GM12878 (cell line): Measurements from ENCODE around the gene FGFR2. TPM values are rescaled to one million over a fixed set of nuclear protein-coding genes. Genes with fewer than 3 reads are reported as not detected.

Source experiments
- ATAC-seq: fragments of 200-7000 bp; cut with Tn5 transposase; 3 replicates; pipeline ENCODE4 v1.9.1; 2020; ENCODE audit warnings: mild to moderate bottlenecking, moderate library complexity
- BruUV-seq: library from RNA; stranded (reverse); fragments of 400-500 nt; replicated peaks from 2 replicates; lab custom pipeline; 2021; lab: Mats Ljungman, UMichigan
- CTCF ChIA-PET: fragments of 300-600 bp; sonication (Branson Sonifier 250); formaldehyde crosslinking; extraction: SDS; loops from one replicate; lab custom pipeline; 2021; ENCODE audit warnings: inconsistent platforms; lab: Yijun Ruan, JAX
- POLR2A ChIA-PET: fragments of 350-600 bp; formaldehyde crosslinking; extraction: SDS; loops from one replicate; lab custom pipeline; 2021; ENCODE audit warnings: inconsistent platforms; lab: Charles Lee
- RAD21 ChIA-PET: fragments of 300-600 bp; sonication (Branson Sonifier 250); formaldehyde crosslinking; loops from one replicate; lab custom pipeline; 2023; ENCODE audit warnings: antibody characterized with exemption; ENCODE audit not compliant: unreplicated experiment; lab: Charles Lee
- SMC1A ChIA-PET: fragments of 300-600 bp; sonication (Branson Sonifier 250); formaldehyde crosslinking; loops from one replicate; lab custom pipeline; 2023; ENCODE audit not compliant: unreplicated experiment, uncharacterized antibody; lab: Charles Lee
- DNase-seq: peaks from one replicate; pipeline ENCODE4 v3.0.0-alpha.2; 2011; ENCODE audit warnings: low read depth, low spot score
- FAIRE-seq: peaks from 3 replicates; lab custom pipeline; 2011; peaks lifted over from hg19 to GRCh38; lab: Jason Lieb, UNC
- H2AFZ ChIP-seq: 2 replicates; pipeline ENCODE4 v1.6.0; 2011; ENCODE audit warnings: low read depth, low read length, control low read depth; ENCODE audit not compliant: control insufficient read depth
- H3K27ac ChIP-seq: 2 replicates; pipeline ENCODE4 v1.5.1; 2011; ENCODE audit warnings: control low read depth; ENCODE audit not compliant: control insufficient read depth, insufficient read depth
- H3K27me3 ChIP-seq, 2 experiments: replicated peaks in 1 of 2; 2 replicates each; pipeline versions ENCODE4 v1.6.0 to v1.6.1; 2011; ENCODE audit warnings: low read length in 1 of 2; ENCODE audit not compliant: control insufficient read depth in 2 of 2, insufficient read depth in 2 of 2
- H3K36me3 ChIP-seq, 2 experiments: 2 replicates each; pipeline ENCODE4 v1.5.1; 2011; ENCODE audit warnings: low read length in 1 of 2; ENCODE audit not compliant: control insufficient read depth in 2 of 2, insufficient read depth in 2 of 2
- H3K4me1 ChIP-seq: 2 replicates; pipeline ENCODE4 v1.6.1; 2011; ENCODE audit warnings: mild to moderate bottlenecking, low read length, moderate library complexity, mixed read lengths; ENCODE audit not compliant: control insufficient read depth, insufficient read depth
- H3K4me2 ChIP-seq: 2 replicates; pipeline ENCODE4 v1.6.0; 2011; ENCODE audit warnings: control low read depth; ENCODE audit not compliant: control insufficient read depth, insufficient read depth
- H3K4me3 ChIP-seq: fragments of 200-600 bp; sonication (generic); 2 replicates; pipeline ENCODE4 v1.5.1; 2016
- H3K79me2 ChIP-seq: 2 replicates; pipeline ENCODE4 v1.6.0; 2011; ENCODE audit warnings: low read length; ENCODE audit not compliant: control insufficient read depth, insufficient read depth
- H3K9ac ChIP-seq: 2 replicates; pipeline ENCODE4 v1.8.0; 2011; ENCODE audit warnings: low read length, control low read depth, mixed read lengths; ENCODE audit not compliant: control insufficient read depth, insufficient read depth
- H3K9me3 ChIP-seq: replicated peaks from 3 replicates; pipeline ENCODE4 v1.5.1; 2011; ENCODE audit warnings: mild to moderate bottlenecking, low read length; ENCODE audit not compliant: control insufficient read depth, insufficient read depth
- H4K20me1 ChIP-seq: 2 replicates; pipeline ENCODE4 v1.6.0; 2011; ENCODE audit not compliant: control insufficient read depth, insufficient read depth
- HDAC6 ChIP-seq: fragments of 200-600 bp; sonication (generic); IDR thresholded peaks from one replicate; pipeline ENCODE4 v1.8.0; 2017; ENCODE audit warnings: antibody characterized with exemption; ENCODE audit not compliant: unreplicated experiment
- IRF3 ChIP-seq: fragments of 450-650 bp; IDR thresholded peaks from 2 replicates; pipeline ENCODE4 v1.6.1; 2014; ENCODE audit warnings: mild to moderate bottlenecking
- NFXL1 ChIP-seq: fragments of 450-650 bp; IDR thresholded peaks from 2 replicates; pipeline ENCODE4 v1.6.1; 2017; ENCODE audit warnings: antibody characterized with exemption, mild to moderate bottlenecking, borderline replicate concordance
- SMAD1 ChIP-seq: fragments of 450-650 bp; IDR thresholded peaks from 2 replicates; pipeline ENCODE4 v1.6.1; 2018; ENCODE audit warnings: mild to moderate bottlenecking, low read depth; ENCODE audit not compliant: partially characterized antibody
- SREBF2 ChIP-seq: IDR thresholded peaks from 2 replicates; pipeline ENCODE4 v1.6.1; 2012; ENCODE audit warnings: mild to moderate bottlenecking, low read length
- WRNIP1 ChIP-seq: IDR thresholded peaks from 2 replicates; pipeline ENCODE4 v1.6.1; 2011; ENCODE audit warnings: low read depth, low read length, improper control_type of control experiment, borderline replicate concordance
- ZZZ3 ChIP-seq: IDR thresholded peaks from 2 replicates; pipeline ENCODE4 v1.6.1; 2011; ENCODE audit warnings: low read depth; ENCODE audit not compliant: control insufficient read depth, insufficient read length
- WGBS: methylation state at CpG from one replicate; pipeline ENCODE4 v1.1.6; 2016; ENCODE audit warnings: low lambda C conversion rate; ENCODE audit not compliant: insufficient replicate concordance, insufficient coverage; ENCODE audit errors: missing lambda C conversion rate; 5-methylcytosine and 5-hydroxymethylcytosine counted together
- in situ Hi-C: fragments of 300-500 bp; cut with MboI; formaldehyde crosslinking; loops from 9 replicates; pipeline ENCODE4 v1.14.3; 2018; ENCODE audit warnings: mixed read lengths
- intact Hi-C: fragments of 100-400 bp; cut with micrococcal nuclease; formaldehyde crosslinking; loops from one replicate; pipeline ENCODE4 v1.14.2; 2022; ENCODE audit not compliant: unreplicated experiment
- polyA plus RNA-seq, 11 experiments: library from polyadenylated mRNA; depleted of rRNA in 4 of 11; unstranded in 6 of 11; stranded (reverse) in 5 of 11; fragments of >200 nt; fragmentation: Nextera tagmentation in 4 of 11; fragmentation: Illumina TruSeq in 1 of 11; extraction: Ambion mirVana in 4 of 11; extraction: Trizol in 1 of 11; gene quantifications; 1 replicate in 1 of 11; 2 replicates in 10 of 11; pipeline versions ENCODE4 v1.2.1 to v1.2.3, GENCODE V29; 2011 to 2016; ENCODE audit warnings: inconsistent platforms in 2 of 11, missing spikeins in 2 of 11, low read depth in 1 of 11
- total RNA-seq, 4 experiments: library from RNA; depleted of rRNA in 3 of 4; stranded (reverse); fragments of >200 nt in 3 of 4; fragmentation: Illumina TruSeq in 1 of 4; extraction: Trizol in 1 of 4; gene quantifications; 2 replicates each; pipeline versions ENCODE4 v1.2.1 to v1.2.3, GENCODE V29; 2013 to 2021
- TF ChIP-seq, protein P1 (sequence below): fragments of 450-650 bp; IDR thresholded peaks from 2 replicates; pipeline ENCODE4 v1.6.1; 2017; ENCODE audit warnings: mild to moderate bottlenecking, moderate library complexity
- TF ChIP-seq, protein P2 (sequence below): fragments of 450-650 bp; formaldehyde crosslinking; IDR thresholded peaks from 2 replicates; pipeline ENCODE4 v1.4.0; 2020; ENCODE audit warnings: mild to moderate bottlenecking, moderate library complexity
- TF ChIP-seq, protein P3 (sequence below): fragments of 150-350 bp; IDR thresholded peaks from 2 replicates; pipeline ENCODE4 v1.6.1; 2014; ENCODE audit warnings: mild to moderate bottlenecking, low read depth, low read length

Gene FGFR2
- total and polyA plus RNA-seq, 10 of the 15 experiments (the other 5 are each of a cell fraction or from before 2014, with no cell fraction given): 0.04 to 0.15 TPM; not detected in 8

DNA sequence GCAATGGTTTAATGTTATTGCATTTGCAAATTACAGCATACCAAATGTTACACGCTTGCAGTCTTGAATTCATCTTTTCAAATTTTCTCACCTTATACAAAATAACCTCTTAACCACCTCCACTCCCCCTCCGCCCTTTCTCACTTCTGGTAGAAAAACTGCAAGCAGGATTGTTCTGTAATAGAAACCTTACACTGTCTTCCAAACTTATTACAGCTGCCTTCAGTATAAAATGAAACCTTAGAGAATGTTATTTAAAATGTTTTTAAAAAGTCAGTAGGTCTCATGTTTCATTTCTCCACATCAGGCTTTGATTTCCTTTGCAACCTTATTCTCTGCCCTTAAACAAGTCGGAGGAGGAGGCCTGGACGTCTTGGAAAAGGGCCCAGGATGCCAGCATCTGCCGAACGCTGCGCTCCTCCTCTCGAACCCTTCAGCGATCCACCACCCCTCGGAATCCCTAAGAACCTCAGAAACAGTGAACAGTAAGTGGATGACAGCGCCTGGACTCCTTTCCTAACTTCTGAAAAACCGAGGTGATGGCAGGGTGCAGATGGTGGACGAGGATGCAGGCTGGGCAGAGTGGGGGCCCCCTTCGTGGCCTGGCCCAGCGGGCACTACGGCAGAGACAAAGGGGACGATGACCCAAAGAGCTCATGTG, 74.0 kb downstream of the FGFR2 start:
- no TSS peak for BruUV-seq
- Histone ChIP-seq H3K9ac (no peak overlapping the region), H3K9me3 (no peaks in the 10 kb centered on the region), H3K27me3 (0 out of 4 replicates have a peak, but pooled peaks cover 0 to 5% of the 10 kb centered on the region in 2 experiments), H2AFZ (no peak overlapping the region), H3K4me2 (no peak overlapping the region), H3K4me3 (no peak overlapping the region), H3K36me3 (no peaks in the 10 kb centered on the region), H4K20me1 (no peaks in the 10 kb centered on the region), H3K4me1 (no peaks in the 10 kb centered on the region), H3K27ac (no peak overlapping the region), H3K79me2 (no peaks in the 10 kb centered on the region)
- intact Hi-C loops: no loop called here
- ChIA-PET RAD21 (no interaction called here), CTCF (interaction anchor here (1.1 kb wide), 1 partner anchor 8 kb away, joined by 3 read pairs; no protein-coding TSS in a partner anchor), POLR2A (no interaction called here), SMC1A (no interaction called here)
- 38% methylated on average over 17 of the region's 17 CpGs for WGBS
- no peak for FAIRE-seq
- in situ Hi-C loops: no loop called here
- DNase-seq: no peak
- no peak for ATAC-seq
- TF ChIP-seq SMAD1: no peak
- TF ChIP-seq WRNIP1: no peak
- TF ChIP-seq, protein P1, sequence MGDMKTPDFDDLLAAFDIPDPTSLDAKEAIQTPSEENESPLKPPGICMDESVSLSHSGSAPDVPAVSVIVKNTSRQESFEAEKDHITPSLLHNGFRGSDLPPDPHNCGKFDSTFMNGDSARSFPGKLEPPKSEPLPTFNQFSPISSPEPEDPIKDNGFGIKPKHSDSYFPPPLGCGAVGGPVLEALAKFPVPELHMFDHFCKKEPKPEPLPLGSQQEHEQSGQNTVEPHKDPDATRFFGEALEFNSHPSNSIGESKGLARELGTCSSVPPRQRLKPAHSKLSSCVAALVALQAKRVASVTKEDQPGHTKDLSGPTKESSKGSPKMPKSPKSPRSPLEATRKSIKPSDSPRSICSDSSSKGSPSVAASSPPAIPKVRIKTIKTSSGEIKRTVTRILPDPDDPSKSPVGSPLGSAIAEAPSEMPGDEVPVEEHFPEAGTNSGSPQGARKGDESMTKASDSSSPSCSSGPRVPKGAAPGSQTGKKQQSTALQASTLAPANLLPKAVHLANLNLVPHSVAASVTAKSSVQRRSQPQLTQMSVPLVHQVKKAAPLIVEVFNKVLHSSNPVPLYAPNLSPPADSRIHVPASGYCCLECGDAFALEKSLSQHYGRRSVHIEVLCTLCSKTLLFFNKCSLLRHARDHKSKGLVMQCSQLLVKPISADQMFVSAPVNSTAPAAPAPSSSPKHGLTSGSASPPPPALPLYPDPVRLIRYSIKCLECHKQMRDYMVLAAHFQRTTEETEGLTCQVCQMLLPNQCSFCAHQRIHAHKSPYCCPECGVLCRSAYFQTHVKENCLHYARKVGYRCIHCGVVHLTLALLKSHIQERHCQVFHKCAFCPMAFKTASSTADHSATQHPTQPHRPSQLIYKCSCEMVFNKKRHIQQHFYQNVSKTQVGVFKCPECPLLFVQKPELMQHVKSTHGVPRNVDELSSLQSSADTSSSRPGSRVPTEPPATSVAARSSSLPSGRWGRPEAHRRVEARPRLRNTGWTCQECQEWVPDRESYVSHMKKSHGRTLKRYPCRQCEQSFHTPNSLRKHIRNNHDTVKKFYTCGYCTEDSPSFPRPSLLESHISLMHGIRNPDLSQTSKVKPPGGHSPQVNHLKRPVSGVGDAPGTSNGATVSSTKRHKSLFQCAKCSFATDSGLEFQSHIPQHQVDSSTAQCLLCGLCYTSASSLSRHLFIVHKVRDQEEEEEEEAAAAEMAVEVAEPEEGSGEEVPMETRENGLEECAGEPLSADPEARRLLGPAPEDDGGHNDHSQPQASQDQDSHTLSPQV: no peak
- no peak for TF ChIP-seq NFXL1
- TF ChIP-seq, protein P2, sequence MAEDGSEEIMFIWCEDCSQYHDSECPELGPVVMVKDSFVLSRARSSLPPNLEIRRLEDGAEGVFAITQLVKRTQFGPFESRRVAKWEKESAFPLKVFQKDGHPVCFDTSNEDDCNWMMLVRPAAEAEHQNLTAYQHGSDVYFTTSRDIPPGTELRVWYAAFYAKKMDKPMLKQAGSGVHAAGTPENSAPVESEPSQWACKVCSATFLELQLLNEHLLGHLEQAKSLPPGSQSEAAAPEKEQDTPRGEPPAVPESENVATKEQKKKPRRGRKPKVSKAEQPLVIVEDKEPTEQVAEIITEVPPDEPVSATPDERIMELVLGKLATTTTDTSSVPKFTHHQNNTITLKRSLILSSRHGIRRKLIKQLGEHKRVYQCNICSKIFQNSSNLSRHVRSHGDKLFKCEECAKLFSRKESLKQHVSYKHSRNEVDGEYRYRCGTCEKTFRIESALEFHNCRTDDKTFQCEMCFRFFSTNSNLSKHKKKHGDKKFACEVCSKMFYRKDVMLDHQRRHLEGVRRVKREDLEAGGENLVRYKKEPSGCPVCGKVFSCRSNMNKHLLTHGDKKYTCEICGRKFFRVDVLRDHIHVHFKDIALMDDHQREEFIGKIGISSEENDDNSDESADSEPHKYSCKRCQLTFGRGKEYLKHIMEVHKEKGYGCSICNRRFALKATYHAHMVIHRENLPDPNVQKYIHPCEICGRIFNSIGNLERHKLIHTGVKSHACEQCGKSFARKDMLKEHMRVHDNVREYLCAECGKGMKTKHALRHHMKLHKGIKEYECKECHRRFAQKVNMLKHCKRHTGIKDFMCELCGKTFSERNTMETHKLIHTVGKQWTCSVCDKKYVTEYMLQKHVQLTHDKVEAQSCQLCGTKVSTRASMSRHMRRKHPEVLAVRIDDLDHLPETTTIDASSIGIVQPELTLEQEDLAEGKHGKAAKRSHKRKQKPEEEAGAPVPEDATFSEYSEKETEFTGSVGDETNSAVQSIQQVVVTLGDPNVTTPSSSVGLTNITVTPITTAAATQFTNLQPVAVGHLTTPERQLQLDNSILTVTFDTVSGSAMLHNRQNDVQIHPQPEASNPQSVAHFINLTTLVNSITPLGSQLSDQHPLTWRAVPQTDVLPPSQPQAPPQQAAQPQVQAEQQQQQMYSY: no peak
- no peak for TF ChIP-seq ZZZ3
- TF ChIP-seq, protein P3, sequence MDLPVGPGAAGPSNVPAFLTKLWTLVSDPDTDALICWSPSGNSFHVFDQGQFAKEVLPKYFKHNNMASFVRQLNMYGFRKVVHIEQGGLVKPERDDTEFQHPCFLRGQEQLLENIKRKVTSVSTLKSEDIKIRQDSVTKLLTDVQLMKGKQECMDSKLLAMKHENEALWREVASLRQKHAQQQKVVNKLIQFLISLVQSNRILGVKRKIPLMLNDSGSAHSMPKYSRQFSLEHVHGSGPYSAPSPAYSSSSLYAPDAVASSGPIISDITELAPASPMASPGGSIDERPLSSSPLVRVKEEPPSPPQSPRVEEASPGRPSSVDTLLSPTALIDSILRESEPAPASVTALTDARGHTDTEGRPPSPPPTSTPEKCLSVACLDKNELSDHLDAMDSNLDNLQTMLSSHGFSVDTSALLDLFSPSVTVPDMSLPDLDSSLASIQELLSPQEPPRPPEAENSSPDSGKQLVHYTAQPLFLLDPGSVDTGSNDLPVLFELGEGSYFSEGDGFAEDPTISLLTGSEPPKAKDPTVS: no peak
- TF ChIP-seq SREBF2: no peak
- TF ChIP-seq HDAC6: no peak
- no peak for TF ChIP-seq IRF3
